Measurements from ENCODE around the gene DUSP5.

DUSP5 gene

GRCh38 chr10:110494532-110494931 is 3.2 kb upstream of the DUSP5 start:
- no peak for TF ChIP-seq CTCF (IDR thresholded peaks at IDR 0.05; ENCODE audit: low read depth, low read length)
- H3K4me3 ChIP-seq (ENCODE audit: low read depth, low read length) = no peak overlapping the region

GRCh38 chr10:110495731-110496552 is 1.8 kb upstream of the DUSP5 start:
- DNase-seq = peak; percentile 82
- TF ChIP-seq CTCF (IDR thresholded peaks at IDR 0.05; ENCODE audit: low read depth, low read length) = no peak
- Histone ChIP-seq H3K4me3 (ENCODE audit: low read depth, low read length) (peak overlapping the region; percentile 95), H3K27me3 (ENCODE audit: insufficient read depth, low read depth, severe bottlenecking) (no peaks in the 10 kb centered on the region), H3K9me3 (ENCODE audit: severe bottlenecking) (no peaks in the 10 kb centered on the region), H3K36me3 (no peaks in the 10 kb centered on the region; the same call in none of the 2 replicates), H3K27ac (peak overlapping the region; percentile 97)

More at GRCh38 chr10:110494532-110494931, 3.2 kb upstream of the DUSP5 start:
- Histone ChIP-seq H3K9me3 (ENCODE audit: severe bottlenecking) (no peaks in the 10 kb centered on the region), H3K27me3 (ENCODE audit: insufficient read depth, low read depth, severe bottlenecking) (no peaks in the 10 kb centered on the region), H3K27ac (peak overlapping the region; percentile 97), H3K36me3 (no peaks in the 10 kb centered on the region)
- DNase-seq = no peak

DNA sequence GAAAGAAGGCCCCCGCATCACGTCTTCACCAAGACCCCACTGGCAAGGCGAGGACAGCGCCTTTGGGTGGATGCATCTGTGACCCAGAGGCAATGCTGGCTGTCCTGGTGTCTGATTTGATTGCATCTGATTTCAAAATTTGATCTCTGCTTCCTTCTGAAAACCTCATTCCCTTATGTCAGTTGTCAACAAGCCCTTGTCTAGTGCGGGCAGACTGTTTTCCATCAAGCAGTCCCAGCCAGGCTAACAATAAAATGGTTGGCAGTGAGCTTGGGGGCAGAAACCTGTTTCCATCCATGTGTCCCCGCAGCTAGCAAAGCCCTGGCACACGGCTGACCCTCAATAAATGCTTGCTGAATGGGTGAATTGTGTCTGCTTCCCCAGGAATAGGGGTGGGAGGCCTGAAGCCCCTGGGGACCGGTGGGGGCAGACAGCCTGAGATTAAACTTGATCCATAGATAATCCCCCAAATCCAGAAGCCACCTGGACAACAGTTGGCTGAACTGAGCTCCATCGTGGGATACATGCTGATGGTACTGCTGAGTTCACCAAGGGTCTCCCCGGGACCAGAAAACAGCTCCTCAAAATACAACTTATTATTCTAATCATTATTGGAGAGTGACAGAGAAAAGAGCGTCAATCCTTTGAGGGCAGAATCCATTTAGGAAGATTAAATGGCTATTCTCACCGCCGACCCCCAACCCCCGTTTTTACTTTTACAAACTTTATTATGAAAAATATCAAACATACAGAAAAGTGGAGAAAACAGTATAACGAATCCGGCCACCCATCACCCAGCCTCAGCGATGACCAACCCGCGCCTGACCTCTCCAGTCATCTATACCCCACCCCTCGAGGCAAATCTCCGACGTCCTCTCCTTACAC is 912 bp upstream of the DUSP5 start:
- H3K36me3 ChIP-seq = no peaks in the 10 kb centered on the region; the same call in none of the 2 replicates
- no peaks in the 10 kb centered on the region for H3K9me3 ChIP-seq (ENCODE audit: severe bottlenecking)
- peak; percentile 90 for DNase-seq
- peak overlapping the region; percentile 95 for H3K4me3 ChIP-seq (ENCODE audit: low read depth, low read length)
- no peak for TF ChIP-seq CTCF (IDR thresholded peaks at IDR 0.05; ENCODE audit: low read depth, low read length)
- peak overlapping the region; percentile 97 for H3K27ac ChIP-seq
- no peaks in the 10 kb centered on the region for H3K27me3 ChIP-seq (ENCODE audit: insufficient read depth, low read depth, severe bottlenecking)

DNA sequence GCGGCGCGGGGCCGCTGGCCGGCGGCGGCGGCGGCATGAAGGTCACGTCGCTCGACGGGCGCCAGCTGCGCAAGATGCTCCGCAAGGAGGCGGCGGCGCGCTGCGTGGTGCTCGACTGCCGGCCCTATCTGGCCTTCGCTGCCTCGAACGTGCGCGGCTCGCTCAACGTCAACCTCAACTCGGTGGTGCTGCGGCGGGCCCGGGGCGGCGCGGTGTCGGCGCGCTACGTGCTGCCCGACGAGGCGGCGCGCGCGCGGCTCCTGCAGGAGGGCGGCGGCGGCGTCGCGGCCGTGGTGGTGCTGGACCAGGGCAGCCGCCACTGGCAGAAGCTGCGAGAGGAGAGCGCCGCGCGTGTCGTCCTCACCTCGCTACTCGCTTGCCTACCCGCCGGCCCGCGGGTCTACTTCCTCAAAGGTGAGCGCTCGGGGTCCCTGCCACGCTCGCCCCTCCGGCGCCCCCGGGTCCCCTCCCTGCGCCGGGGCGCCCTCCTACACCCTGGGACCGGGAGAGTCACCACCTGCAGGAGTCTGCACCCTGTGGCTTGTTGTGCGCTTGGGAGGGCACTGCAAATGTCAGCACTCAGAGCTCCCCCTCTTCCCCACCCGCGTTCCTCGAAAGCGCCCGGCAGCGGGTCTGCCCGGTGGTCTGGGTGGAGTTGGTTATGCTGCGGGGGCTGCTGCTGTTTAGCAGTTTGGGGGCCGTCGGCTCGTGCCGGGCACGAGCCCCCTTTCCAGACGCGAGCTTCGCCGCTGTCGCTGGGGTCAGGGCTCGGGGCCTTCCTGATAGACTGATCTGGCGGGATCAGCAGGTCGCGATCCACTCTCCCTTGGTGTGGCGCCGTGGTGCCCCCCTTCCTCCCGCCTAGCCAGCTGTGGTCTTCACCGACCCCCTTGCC is 627 bp downstream of the DUSP5 start:
- Histone ChIP-seq H3K4me3 (ENCODE audit: low read depth, low read length) (peak overlapping the region; percentile 94), H3K27me3 (ENCODE audit: insufficient read depth, low read depth, severe bottlenecking) (no peaks in the 10 kb centered on the region), H3K9me3 (ENCODE audit: severe bottlenecking) (no peaks in the 10 kb centered on the region), H3K27ac (peak overlapping the region; percentile 71), H3K36me3 (peaks cover 10% of the 10 kb centered on the region)
- TF ChIP-seq CTCF (IDR thresholded peaks at IDR 0.05; ENCODE audit: low read depth, low read length) = peak; percentile 2; the same call in 1 of the 2 replicates
- peak; percentile 45 for DNase-seq
